ENCODE data around the gene LHX6.

The LHX6 gene

GRCh38 chr9:122225312-122226141 is 3.2 kb downstream of the LHX6 start:
- DNase-seq (ENCODE audit: low spot score): no peak
- TF ChIP-seq CTCF (IDR thresholded peaks at IDR 0.05; ENCODE audit: extremely low read depth, missing control alignments): no peak

GRCh38 chr9:122223435-122223834 is 5.3 kb downstream of the LHX6 start:
- no peak for TF ChIP-seq CTCF (IDR thresholded peaks at IDR 0.05; ENCODE audit: extremely low read depth, missing control alignments)
- no peak for DNase-seq (ENCODE audit: low spot score)

- no peak for DNase-seq (ENCODE audit: low spot score)
- TF ChIP-seq CTCF (IDR thresholded peaks at IDR 0.05; ENCODE audit: extremely low read depth, missing control alignments): no peak
Measured at GRCh38 chr9:122222791-122223190, 6.0 kb downstream of the LHX6 start.

GRCh38 chr9:122221183-122221811 is 7.5 kb downstream of the LHX6 start:
- no peak for TF ChIP-seq CTCF (IDR thresholded peaks at IDR 0.05; ENCODE audit: extremely low read depth, missing control alignments)
- no peak for DNase-seq (ENCODE audit: low spot score)

- TF ChIP-seq CTCF (IDR thresholded peaks at IDR 0.05; ENCODE audit: extremely low read depth, missing control alignments): no peak
- DNase-seq (ENCODE audit: low spot score): no peak
Measured at GRCh38 chr9:122220673-122221182, 8.0 kb downstream of the LHX6 start.

- no peak for DNase-seq (ENCODE audit: low spot score)
- TF ChIP-seq CTCF (IDR thresholded peaks at IDR 0.05; ENCODE audit: extremely low read depth, missing control alignments): no peak
Measured at GRCh38 chr9:122219856-122220672, 8.7 kb downstream of the LHX6 start.
